Gastroesophageal sphincter (tissue), 4 donors: ENCODE results near the gene EPHA8. TPM values are rescaled to one million over a fixed set of nuclear protein-coding genes. Genes with fewer than 3 reads are reported as not detected.

Experiments
- ATAC-seq: fragments of 150-250 bp; one replicate; pipeline ENCODE4 v1.9.1; 2016; ENCODE audit warnings: mild to moderate bottlenecking, moderate library complexity
- H3K27ac ChIP-seq, 4 donors: fragments of 200-600 bp; sonication (generic) in 3 of 4; 1 replicate in 3 of 4; 2 replicates in 1 of 4; pipeline ENCODE4 v1.5.1; 2016 to 2019
- H3K27me3 ChIP-seq: fragments of 200-600 bp; sonication (generic); one replicate; pipeline ENCODE4 v1.5.1; 2019
- H3K36me3 ChIP-seq, 2 donors: fragments of 200-600 bp; sonication (generic); one replicate each; pipeline ENCODE4 v1.5.1; 2019; ENCODE audit warnings: control low read depth in 1 of 2
- H3K4me1 ChIP-seq, 3 donors: fragments of 200-600 bp; sonication (generic); 1 replicate in 2 of 3; 2 replicates in 1 of 3; pipeline ENCODE4 v1.5.1; 2016 to 2019; ENCODE audit warnings: control low read depth in 2 of 3
- H3K4me3 ChIP-seq, 2 donors: fragments of 200-600 bp; sonication (generic); one replicate each; pipeline ENCODE4 v1.5.1; 2019; ENCODE audit warnings: mild to moderate bottlenecking in 1 of 2, moderate library complexity in 1 of 2
- H3K9me3 ChIP-seq, 3 donors: fragments of 200-600 bp; sonication (generic); one replicate each; pipeline ENCODE4 v1.5.1; 2017 to 2019; ENCODE audit warnings: control low read depth in 2 of 3
- CTCF ChIP-seq, 4 experiments: fragments of 200-600 bp in 2 of 4; fragments of 450-650 bp in 2 of 4; sonication (generic) in 1 of 4; IDR thresholded peaks; one replicate each; pipeline ENCODE4 v1.5.1; 2017 to 2019; ENCODE audit warnings: antibody characterized with exemption in 4 of 4, mild to moderate bottlenecking in 2 of 4, moderate library complexity in 2 of 4
- EP300 ChIP-seq: sonication (generic); formaldehyde crosslinking; IDR thresholded peaks from one replicate; pipeline ENCODE4 v1.6.1; 2017; ENCODE audit warnings: antibody characterized with exemption, mild to moderate bottlenecking
- POLR2A ChIP-seq, 2 donors: fragments of 450-650 bp; IDR thresholded peaks; one replicate each; pipeline ENCODE4 v1.6.1; 2017; ENCODE audit warnings: antibody characterized with exemption in 2 of 2, mild to moderate bottlenecking in 2 of 2, moderate library complexity in 1 of 2
- POLR2AphosphoS5 ChIP-seq: sonication (generic); formaldehyde crosslinking; IDR thresholded peaks from one replicate; pipeline ENCODE4 v1.6.1; 2017; ENCODE audit warnings: antibody characterized with exemption
- WGBS, 2 donors: methylation state at CpG; one replicate each; pipeline ENCODE4 v1.1.5; 2018; ENCODE audit warnings: low coverage in 1 of 2; 5-methylcytosine and 5-hydroxymethylcytosine counted together
- total RNA-seq, 4 donors: library from RNA; depleted of rRNA; stranded (reverse); fragments of >200 nt; gene quantifications; one replicate each; pipeline ENCODE4 v1.1.0, GENCODE V29; 2016

Gene EPHA8
- total RNA-seq, 4 donors from 2014 or later, result 0.08 to 0.37 (median 0.13) TPM; not detected in 1

GRCh38 chr1:22611530-22611947 lies 48.2 kb downstream of the EPHA8 start:
- no peak overlapping the region for H3K4me3 ChIP-seq

GRCh38 chr1:22612671-22613571 lies 49.6 kb downstream of the EPHA8 start:
- no peaks in the 10 kb centered on the region for H3K9me3 ChIP-seq
- 33 to 62% methylated on average over 4 to 7 of the region's 12 CpGs for WGBS, 2 donors
- no peaks in the 10 kb centered on the region for H3K4me1 ChIP-seq
- no peak overlapping the region for H3K4me3 ChIP-seq
- TF ChIP-seq POLR2AphosphoS5 (no peak), POLR2A (IDR thresholded peaks at IDR 0.05) (no peak), CTCF (IDR thresholded peaks at IDR 0.05) (no peak), EP300 (no peak)
- no peak overlapping the region for H3K27ac ChIP-seq
- H3K36me3 ChIP-seq, result no peaks in the 10 kb centered on the region
- H3K27me3 ChIP-seq, result peaks cover 99% of the 10 kb centered on the region
- ATAC-seq, result no peak

More at GRCh38 chr1:22611530-22611947, 48.2 kb downstream of the EPHA8 start:
- Histone ChIP-seq H3K4me1 (no peaks in the 10 kb centered on the region), H3K9me3 (no peaks in the 10 kb centered on the region), H3K27ac (no peak overlapping the region), H3K36me3 (no peaks in the 10 kb centered on the region), H3K27me3 (peaks cover 100% of the 10 kb centered on the region)
- no peak for ATAC-seq
- WGBS, 2 donors, result 13% methylated on average over 3 of the region's 7 CpGs; no CpG with 5 or more reads in 1 of the 2 donors
- TF ChIP-seq EP300 (no peak), POLR2A (IDR thresholded peaks at IDR 0.05) (no peak), POLR2AphosphoS5 (no peak), CTCF (IDR thresholded peaks at IDR 0.05) (no peak)

- H3K4me3 ChIP-seq, result no peak overlapping the region
- no peak overlapping the region for H3K27ac ChIP-seq
- H3K4me1 ChIP-seq, result no peaks in the 10 kb centered on the region
- no CpG with 5 or more reads among the region's 5 CpGs for WGBS, 2 donors
- no peak for ATAC-seq
- no peaks in the 10 kb centered on the region for H3K36me3 ChIP-seq
- TF ChIP-seq EP300, result no peak
- no peaks in the 10 kb centered on the region for H3K9me3 ChIP-seq
- peaks cover 99% of the 10 kb centered on the region for H3K27me3 ChIP-seq
Measured at GRCh38 chr1:22613572-22613918, 50.3 kb downstream of the EPHA8 start.

- Histone ChIP-seq H3K27me3 (peaks cover 99% of the 10 kb centered on the region), H3K4me1 (no peaks in the 10 kb centered on the region), H3K9me3 (no peaks in the 10 kb centered on the region), H3K27ac (no peak overlapping the region), H3K4me3 (no peak overlapping the region), H3K36me3 (no peaks in the 10 kb centered on the region)
- TF ChIP-seq POLR2AphosphoS5, result no peak
- TF ChIP-seq EP300, result no peak
- TF ChIP-seq POLR2A (IDR thresholded peaks at IDR 0.05), result no peak
- no peak for TF ChIP-seq CTCF (IDR thresholded peaks at IDR 0.05)
- 30 to 49% methylated on average over 2 to 6 of the region's 12 CpGs for WGBS, 2 donors
- ATAC-seq, result no peak
Measured at GRCh38 chr1:22613951-22614350, 50.7 kb downstream of the EPHA8 start.

GRCh38 chr1:22615886-22616285 lies 52.6 kb downstream of the EPHA8 start:
- ATAC-seq, result no peak
- Histone ChIP-seq H3K4me3 (no peak overlapping the region), H3K27me3 (peaks cover 99% of the 10 kb centered on the region)

GRCh38 chr1:22616571-22616970 lies 53.3 kb downstream of the EPHA8 start:
- ATAC-seq, result no peak

More at GRCh38 chr1:22615886-22616285, 52.6 kb downstream of the EPHA8 start:
- no peak for TF ChIP-seq POLR2AphosphoS5
- WGBS, 2 donors, result no CpG with 5 or more reads among the region's 2 CpGs
- Histone ChIP-seq H3K27ac (no peak overlapping the region), H3K9me3 (no peaks in the 10 kb centered on the region), H3K36me3 (no peaks in the 10 kb centered on the region), H3K4me1 (no peaks in the 10 kb centered on the region)

More at GRCh38 chr1:22616571-22616970, 53.3 kb downstream of the EPHA8 start:
- Histone ChIP-seq H3K27ac (no peak overlapping the region), H3K27me3 (peaks cover 99% of the 10 kb centered on the region), H3K9me3 (no peaks in the 10 kb centered on the region), H3K4me3 (no peak overlapping the region), H3K4me1 (no peaks in the 10 kb centered on the region), H3K36me3 (no peaks in the 10 kb centered on the region)
- WGBS, 2 donors, result 30% methylated on average over 4 of the region's 11 CpGs; no CpG with 5 or more reads in 1 of the 2 donors
- TF ChIP-seq POLR2AphosphoS5, result no peak
- TF ChIP-seq EP300, result no peak
- TF ChIP-seq POLR2A (IDR thresholded peaks at IDR 0.05), result no peak
- no peak for TF ChIP-seq CTCF (IDR thresholded peaks at IDR 0.05)
